ENCODE measurements around the gene G2E3.

DNA sequence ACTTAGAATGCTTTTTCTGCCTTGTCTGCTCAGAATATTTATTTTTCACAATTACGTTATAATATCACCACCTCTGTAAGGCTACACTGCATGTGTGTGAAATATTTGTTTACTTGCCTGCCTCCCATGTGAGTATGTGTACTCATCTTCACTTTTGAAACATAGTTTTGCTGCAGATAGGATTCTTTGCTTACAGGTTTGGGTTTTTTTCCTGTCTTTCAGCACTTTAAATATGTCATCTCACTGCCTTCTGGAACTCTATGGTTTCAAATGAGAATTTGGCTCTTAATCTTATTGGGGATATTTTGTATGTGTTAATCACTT lies 10.9 kb downstream of the G2E3 start:
- no peak for TF ChIP-seq POLR2A (IDR thresholded peaks at IDR 0.05)
- TF ChIP-seq, protein P1, sequence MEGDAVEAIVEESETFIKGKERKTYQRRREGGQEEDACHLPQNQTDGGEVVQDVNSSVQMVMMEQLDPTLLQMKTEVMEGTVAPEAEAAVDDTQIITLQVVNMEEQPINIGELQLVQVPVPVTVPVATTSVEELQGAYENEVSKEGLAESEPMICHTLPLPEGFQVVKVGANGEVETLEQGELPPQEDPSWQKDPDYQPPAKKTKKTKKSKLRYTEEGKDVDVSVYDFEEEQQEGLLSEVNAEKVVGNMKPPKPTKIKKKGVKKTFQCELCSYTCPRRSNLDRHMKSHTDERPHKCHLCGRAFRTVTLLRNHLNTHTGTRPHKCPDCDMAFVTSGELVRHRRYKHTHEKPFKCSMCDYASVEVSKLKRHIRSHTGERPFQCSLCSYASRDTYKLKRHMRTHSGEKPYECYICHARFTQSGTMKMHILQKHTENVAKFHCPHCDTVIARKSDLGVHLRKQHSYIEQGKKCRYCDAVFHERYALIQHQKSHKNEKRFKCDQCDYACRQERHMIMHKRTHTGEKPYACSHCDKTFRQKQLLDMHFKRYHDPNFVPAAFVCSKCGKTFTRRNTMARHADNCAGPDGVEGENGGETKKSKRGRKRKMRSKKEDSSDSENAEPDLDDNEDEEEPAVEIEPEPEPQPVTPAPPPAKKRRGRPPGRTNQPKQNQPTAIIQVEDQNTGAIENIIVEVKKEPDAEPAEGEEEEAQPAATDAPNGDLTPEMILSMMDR (IDR thresholded peaks at IDR 0.05), result no peak
